A549 (cell line): ENCODE data around the gene FASTKD3.

Experiments
- CEBPB ChIP-seq, 2 experiments: fragments of >200 bp in 1 of 2; sonication (Bioruptor Twin) in 1 of 2; formaldehyde crosslinking in 1 of 2; IDR thresholded peaks; 2 replicates each; pipeline ENCODE4 v1.6.1; 2012 to 2016
- CTCF ChIP-seq: fragments of >200 bp; sonication (Bioruptor Twin); formaldehyde crosslinking; IDR thresholded peaks from 3 replicates; pipeline ENCODE4 v1.5.1; 2016

- no peak for TF ChIP-seq CEBPB (IDR thresholded peaks at IDR 0.05)
- TF ChIP-seq CTCF, result no peak
Observed at GRCh38 chr5:7894860-7895259, 26.0 kb upstream of the FASTKD3 start.
